Measurements from ENCODE around the gene TAF13. TPM values are rescaled to one million over a fixed set of nuclear protein-coding genes. Genes with fewer than 3 reads are reported as not detected.

Gene TAF13
- total RNA-seq, 1 donor from 2014 or later: 28.7 TPM

DNA sequence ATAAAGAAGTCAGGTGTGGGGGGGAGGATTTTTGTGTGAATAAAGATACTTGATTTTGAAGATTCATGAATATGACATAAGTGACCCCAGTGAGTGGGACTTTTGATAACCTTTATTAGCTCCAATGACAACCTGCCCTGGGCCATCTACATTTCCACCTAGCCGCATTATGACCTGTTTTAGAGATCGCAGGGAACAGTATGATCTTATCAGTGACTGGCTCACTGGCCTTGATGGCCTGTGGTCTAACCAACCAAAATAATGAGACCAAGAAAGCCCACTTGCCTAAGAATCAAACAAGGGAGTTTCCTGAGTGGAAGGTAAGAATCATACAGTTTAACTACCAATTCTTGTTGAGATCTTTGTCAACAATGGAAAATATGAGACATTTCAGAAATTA is 39.9 kb upstream of the TAF13 start:
- H3K36me3 ChIP-seq: no peaks in the 10 kb centered on the region
- no peaks in the 10 kb centered on the region for H3K9me3 ChIP-seq
- no peak for DNase-seq (ENCODE audit: extremely low spot score in 2 of 2)
- H3K27ac ChIP-seq: no peak overlapping the region
- no peaks in the 10 kb centered on the region for H3K27me3 ChIP-seq
- no peak overlapping the region for H3K4me3 ChIP-seq
- intact Hi-C loops (cut with DNase I): loop anchor here (5.0 kb wide), 1 partner anchor 363 kb away; no protein-coding TSS in a partner anchor
- peaks cover 26% of the 10 kb centered on the region for H3K4me1 ChIP-seq
- no peak for TF ChIP-seq POLR2A (IDR thresholded peaks at IDR 0.05)
- TF ChIP-seq, protein P1, sequence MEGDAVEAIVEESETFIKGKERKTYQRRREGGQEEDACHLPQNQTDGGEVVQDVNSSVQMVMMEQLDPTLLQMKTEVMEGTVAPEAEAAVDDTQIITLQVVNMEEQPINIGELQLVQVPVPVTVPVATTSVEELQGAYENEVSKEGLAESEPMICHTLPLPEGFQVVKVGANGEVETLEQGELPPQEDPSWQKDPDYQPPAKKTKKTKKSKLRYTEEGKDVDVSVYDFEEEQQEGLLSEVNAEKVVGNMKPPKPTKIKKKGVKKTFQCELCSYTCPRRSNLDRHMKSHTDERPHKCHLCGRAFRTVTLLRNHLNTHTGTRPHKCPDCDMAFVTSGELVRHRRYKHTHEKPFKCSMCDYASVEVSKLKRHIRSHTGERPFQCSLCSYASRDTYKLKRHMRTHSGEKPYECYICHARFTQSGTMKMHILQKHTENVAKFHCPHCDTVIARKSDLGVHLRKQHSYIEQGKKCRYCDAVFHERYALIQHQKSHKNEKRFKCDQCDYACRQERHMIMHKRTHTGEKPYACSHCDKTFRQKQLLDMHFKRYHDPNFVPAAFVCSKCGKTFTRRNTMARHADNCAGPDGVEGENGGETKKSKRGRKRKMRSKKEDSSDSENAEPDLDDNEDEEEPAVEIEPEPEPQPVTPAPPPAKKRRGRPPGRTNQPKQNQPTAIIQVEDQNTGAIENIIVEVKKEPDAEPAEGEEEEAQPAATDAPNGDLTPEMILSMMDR (IDR thresholded peaks at IDR 0.05): no peak
- no peak for TF ChIP-seq POLR2AphosphoS5 (IDR thresholded peaks at IDR 0.05; ENCODE audit: insufficient read depth in 1 of 2, low read depth in 1 of 2)

DNA sequence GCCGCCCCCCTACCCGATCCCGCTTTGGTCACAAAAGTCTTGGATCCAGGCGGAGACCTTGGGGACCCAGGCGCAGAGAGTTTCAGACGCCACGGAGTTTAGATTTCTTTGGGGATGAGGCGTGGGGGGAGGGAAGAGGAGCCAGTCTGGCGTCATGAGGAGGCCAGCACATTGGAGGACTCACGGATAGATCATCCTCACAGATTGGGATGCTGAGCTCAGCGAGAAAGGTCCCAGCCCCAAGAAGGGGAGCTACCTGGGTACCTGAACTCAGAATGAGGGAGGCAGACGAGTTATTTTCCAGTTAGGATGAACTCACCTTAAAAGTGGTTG is 38.5 kb upstream of the TAF13 start:
- intact Hi-C loops (cut with DNase I): no loop called here
- H3K4me3 ChIP-seq: peak overlapping the region; percentile 36 to 59
- TF ChIP-seq, protein P1 (IDR thresholded peaks at IDR 0.05): no peak
- no peak overlapping the region for H3K27ac ChIP-seq
- H3K4me1 ChIP-seq: peaks cover 26% of the 10 kb centered on the region
- no peak for DNase-seq (ENCODE audit: extremely low spot score in 2 of 2)
- H3K27me3 ChIP-seq: no peaks in the 10 kb centered on the region
- H3K9me3 ChIP-seq: no peaks in the 10 kb centered on the region
- no peaks in the 10 kb centered on the region for H3K36me3 ChIP-seq

DNA sequence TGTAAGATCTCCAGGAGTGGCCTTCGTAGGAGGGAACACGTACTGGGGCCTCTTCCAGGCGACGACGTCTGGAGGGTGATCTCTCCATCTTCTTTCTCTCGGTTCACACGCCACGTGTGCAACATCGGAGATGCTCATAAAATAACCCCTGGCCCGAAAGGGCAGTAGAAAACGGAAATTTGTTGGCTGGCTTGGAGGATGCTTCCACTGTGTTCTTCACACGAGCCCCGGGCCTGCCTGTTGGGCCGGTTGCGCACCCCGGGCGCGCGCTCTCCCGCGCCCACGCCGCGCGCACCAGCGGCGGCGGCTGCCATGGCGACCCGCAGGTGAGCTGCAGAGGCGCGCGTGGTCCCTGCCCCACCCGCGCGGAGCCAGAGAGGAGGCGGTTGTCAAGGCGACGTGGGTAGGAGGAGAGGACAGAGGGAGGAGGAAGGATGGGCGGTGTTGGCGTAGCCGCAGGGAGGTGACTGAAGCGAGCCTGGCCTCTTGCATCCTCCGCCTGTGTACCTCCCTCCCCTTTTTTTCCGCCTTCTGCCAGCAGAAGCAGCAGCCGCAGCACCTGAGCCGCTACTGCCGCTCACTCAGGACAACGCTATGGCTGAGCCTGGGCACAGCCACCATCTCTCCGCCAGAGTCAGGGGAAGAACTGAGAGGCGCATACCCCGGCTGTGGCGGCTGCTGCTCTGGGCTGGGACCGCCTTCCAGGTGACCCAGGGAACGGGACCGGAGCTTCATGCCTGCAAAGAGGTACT is 38.0 kb upstream of the TAF13 start, which contains the start of gene ELAPOR1:
Gene ELAPOR1, plus strand, starts transcription at position 526 of the 752 bp plus-strand sequence. Its CDS starts 69 bp downstream, at position 595.
- DNase-seq (ENCODE audit: extremely low spot score in 2 of 2): no peak

DNA sequence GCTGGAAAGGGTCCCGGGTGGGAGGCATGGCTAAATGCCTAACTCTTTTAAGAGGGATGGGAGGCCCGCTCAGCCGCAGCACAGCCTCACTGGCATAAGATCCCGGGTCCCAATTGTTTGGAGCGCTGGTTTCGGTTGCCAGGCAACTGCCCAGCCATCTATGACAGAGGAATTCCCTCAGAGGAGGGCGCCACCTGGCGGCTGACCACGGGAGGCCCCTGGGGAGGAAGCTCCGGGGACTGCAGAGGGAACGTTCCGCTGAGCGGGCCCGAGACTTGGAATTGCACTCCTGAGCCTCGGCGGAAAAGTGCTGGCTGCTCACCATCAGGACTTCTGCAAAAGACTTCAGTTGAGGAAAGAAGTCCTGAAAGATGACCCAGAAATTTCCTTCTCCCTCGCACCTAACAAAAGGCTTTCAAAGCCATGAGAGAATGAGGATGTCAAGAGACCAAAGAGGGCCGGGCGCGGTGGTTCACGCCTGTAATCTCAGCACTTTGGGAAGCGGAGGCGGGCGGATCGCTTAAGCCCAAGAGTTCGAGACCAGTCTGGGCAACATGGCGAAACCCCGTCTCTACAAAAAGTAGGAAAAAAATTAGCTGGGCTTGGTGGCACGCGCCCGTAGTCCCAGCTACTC is 37.0 kb upstream of the TAF13 start:
- Histone ChIP-seq H3K4me1 (peaks cover 26% of the 10 kb centered on the region), H3K4me3 (peak overlapping the region; percentile 36 to 59), H3K36me3 (no peaks in the 10 kb centered on the region), H3K27ac (no peak overlapping the region), H3K9me3 (no peaks in the 10 kb centered on the region), H3K27me3 (no peaks in the 10 kb centered on the region)
- TF ChIP-seq, protein P1 (IDR thresholded peaks at IDR 0.05): peak; percentile 80 to 93 (median 92)
- TF ChIP-seq POLR2A (IDR thresholded peaks at IDR 0.05) (no peak), POLR2AphosphoS5 (IDR thresholded peaks at IDR 0.05; ENCODE audit: insufficient read depth in 1 of 2, low read depth in 1 of 2) (peak; percentile 31 to 63)
- intact Hi-C loops (cut with DNase I): no loop called here
- DNase-seq (ENCODE audit: extremely low spot score in 2 of 2): no peak

More for the DNA sequence above, 38.0 kb upstream of the TAF13 start, which contains the start of gene ELAPOR1:
- Histone ChIP-seq H3K27ac (no peak within 1 kb of the TSS), H3K36me3 (no peaks in the 10 kb centered on the region), H3K4me1 (peaks cover 26% of the 10 kb centered on the region), H3K4me3 (peak within 1 kb of the TSS; percentile 36 to 59), H3K9me3 (no peaks in the 10 kb centered on the region), H3K27me3 (no peaks in the 10 kb centered on the region)
- intact Hi-C loops (cut with DNase I): no loop called here
- TF ChIP-seq, protein P1 (IDR thresholded peaks at IDR 0.05): no peak
- TF ChIP-seq POLR2AphosphoS5 (IDR thresholded peaks at IDR 0.05; ENCODE audit: insufficient read depth in 1 of 2, low read depth in 1 of 2): peak in 1 of 2 donors; percentile 12

All from vagina (tissue), 2 donors.